Measurements from ENCODE around the gene FUT1. TPM values are rescaled to one million over a fixed set of nuclear protein-coding genes. Genes with fewer than 3 reads are reported as not detected.

The FUT1 gene
- total RNA-seq, 1 donor from 2014 or later: 2.9 TPM

GRCh38 chr19:48755084-48755641 lies 2.7 kb upstream of the FUT1 start, which contains the start of gene FGF21:
Gene FGF21 (plus strand): TSS chr19:48755524. CDS start chr19:48756237, 713 bp downstream.
- peaks cover 34% of the 10 kb centered on the region for H3K27me3 Mint-ChIP-seq (ENCODE audit: insufficient read depth, low read depth)
- H3K27me3 ChIP-seq: peaks cover 11% of the 10 kb centered on the region
- no peak within 1 kb of the TSS for H3K4me2 ChIP-seq

GRCh38 chr19:48751845-48752495 lies 471 bp downstream of the FUT1 start:
- DNase-seq (ENCODE audit: low spot score): peak; percentile 46
- peak overlapping the region; percentile 96 for H3K4me2 ChIP-seq
- H3K9me3 ChIP-seq (ENCODE audit: low read depth): no peaks in the 10 kb centered on the region
- Mint-ChIP-seq H3K9me3 (peaks cover 1% of the 10 kb centered on the region), H3K4me3 (peak overlapping the region; percentile 83), H3K27ac (no peak overlapping the region), H3K36me3 (peaks cover 4% of the 10 kb centered on the region), H3K27me3 (ENCODE audit: insufficient read depth, low read depth) (peaks cover 35% of the 10 kb centered on the region), H3K4me1 (peaks cover 25% of the 10 kb centered on the region)
- H3K36me3 ChIP-seq: no peaks in the 10 kb centered on the region
- H3K4me1 ChIP-seq: no peaks in the 10 kb centered on the region
- H3K79me2 ChIP-seq (ENCODE audit: low read depth): peaks cover 17% of the 10 kb centered on the region
- H3K27ac ChIP-seq: no peak overlapping the region
- TF ChIP-seq CTCF (IDR thresholded peaks at IDR 0.05) (no peak), EZH2phosphoT487 (IDR thresholded peaks at IDR 0.05) (no peak), EZH2 (IDR thresholded peaks at IDR 0.05) (no peak)
- H2AFZ ChIP-seq (replicated peaks): peak overlapping the region; percentile 93
- peaks cover 11% of the 10 kb centered on the region for H3K27me3 ChIP-seq
- H3K9ac ChIP-seq: no peak overlapping the region
- H3K4me3 ChIP-seq: peak overlapping the region; percentile 87
- H3F3A ChIP-seq (ENCODE audit: low read depth): peaks cover 21% of the 10 kb centered on the region
- H4K20me1 ChIP-seq (ENCODE audit: low read depth): no peaks in the 10 kb centered on the region

More at GRCh38 chr19:48755084-48755641, 2.7 kb upstream of the FUT1 start, which contains the start of gene FGF21:
- Histone ChIP-seq H3K4me3 (no peak within 1 kb of the TSS), H3K9ac (no peak within 1 kb of the TSS), H3K4me1 (no peaks in the 10 kb centered on the region), H3K27ac (no peak within 1 kb of the TSS), H3K36me3 (no peaks in the 10 kb centered on the region), H3F3A (ENCODE audit: low read depth) (peaks cover 13% of the 10 kb centered on the region), H3K79me2 (ENCODE audit: low read depth) (peaks cover 17% of the 10 kb centered on the region), H3K9me3 (ENCODE audit: low read depth) (no peaks in the 10 kb centered on the region), H4K20me1 (ENCODE audit: low read depth) (no peaks in the 10 kb centered on the region), H2AFZ (replicated peaks) (no peak within 1 kb of the TSS)
- Mint-ChIP-seq H3K4me1 (peaks cover 21% of the 10 kb centered on the region), H3K27ac (no peak within 1 kb of the TSS), H3K4me3 (peak within 1 kb of the TSS; percentile 71), H3K9me3 (peaks cover 1% of the 10 kb centered on the region), H3K36me3 (peaks cover 4% of the 10 kb centered on the region)
- TF ChIP-seq CTCF (IDR thresholded peaks at IDR 0.05): no peak
- TF ChIP-seq EZH2 (IDR thresholded peaks at IDR 0.05): no peak
- TF ChIP-seq EZH2phosphoT487 (IDR thresholded peaks at IDR 0.05): no peak
- DNase-seq (ENCODE audit: low spot score): no peak

GRCh38 chr19:48750771-48751504 lies 1.5 kb downstream of the FUT1 start:
- Histone ChIP-seq H3K9me3 (ENCODE audit: low read depth) (no peaks in the 10 kb centered on the region), H2AFZ (replicated peaks) (no peak overlapping the region), H3K36me3 (no peaks in the 10 kb centered on the region), H3F3A (ENCODE audit: low read depth) (peaks cover 26% of the 10 kb centered on the region), H3K27ac (no peak overlapping the region), H3K9ac (no peak overlapping the region), H3K4me1 (no peaks in the 10 kb centered on the region), H4K20me1 (ENCODE audit: low read depth) (no peaks in the 10 kb centered on the region), H3K79me2 (ENCODE audit: low read depth) (peaks cover 17% of the 10 kb centered on the region), H3K27me3 (peaks cover 11% of the 10 kb centered on the region), H3K4me3 (no peak overlapping the region), H3K4me2 (peak overlapping the region; percentile 96)
- Mint-ChIP-seq H3K9me3 (peaks cover 6% of the 10 kb centered on the region), H3K36me3 (peaks cover 8% of the 10 kb centered on the region), H3K4me3 (peak overlapping the region; percentile 79), H3K4me1 (peaks cover 29% of the 10 kb centered on the region), H3K27ac (no peak overlapping the region), H3K27me3 (ENCODE audit: insufficient read depth, low read depth) (peaks cover 37% of the 10 kb centered on the region)
- no peak for DNase-seq (ENCODE audit: low spot score)
- no peak for TF ChIP-seq EZH2phosphoT487 (IDR thresholded peaks at IDR 0.05)
- no peak for TF ChIP-seq EZH2 (IDR thresholded peaks at IDR 0.05)
- no peak for TF ChIP-seq CTCF (IDR thresholded peaks at IDR 0.05)

All from neural progenitor cell (in vitro differentiated cells).